ENCODE data around the gene TRIM38.

DNA sequence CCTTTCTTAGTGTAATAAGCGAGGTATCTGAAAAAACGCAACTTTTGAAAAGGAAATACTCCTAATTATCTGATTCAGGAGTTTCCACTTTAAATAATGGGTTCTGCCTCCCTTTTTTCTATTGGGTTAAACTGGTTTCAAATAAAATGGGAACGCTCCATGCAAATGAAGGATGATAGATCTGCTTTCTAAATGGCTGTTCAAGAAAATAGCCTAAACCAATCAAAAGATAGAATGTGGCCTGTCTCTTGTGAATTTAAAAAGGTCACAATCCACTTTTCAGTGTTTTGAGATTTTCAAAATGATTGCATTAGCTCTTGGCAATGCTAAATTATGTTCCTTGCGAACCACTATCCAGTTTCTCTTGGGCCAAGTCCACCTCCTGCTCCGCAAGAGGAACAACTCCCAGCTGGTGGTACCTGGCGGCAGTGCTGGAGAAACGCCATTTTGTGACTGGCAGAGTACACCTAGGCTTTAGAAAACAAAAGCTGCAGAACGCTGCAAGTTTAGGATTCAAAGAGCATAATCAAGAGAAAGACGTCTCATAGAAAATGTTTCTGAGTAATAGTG is 56.7 kb downstream of the TRIM38 start:
- no peak for TF ChIP-seq CTCF (IDR thresholded peaks at IDR 0.05; ENCODE audit: poor library complexity, severe bottlenecking)
- no peak for TF ChIP-seq EZH2 (IDR thresholded peaks at IDR 0.05; ENCODE audit: borderline replicate concordance, insufficient read depth, low read length, poor library complexity, severe bottlenecking)
- no peak for TF ChIP-seq TAF1 (IDR thresholded peaks at IDR 0.05; ENCODE audit: low read depth)
- TF ChIP-seq SMC3 (conservative IDR thresholded peaks at IDR 0.05; ENCODE audit: poor library complexity), result no peak

Data from neural cell (in vitro differentiated cells).